Stimulated activated memory B cell treated with anti-CD40 and anti-IgM and Interleukin-4, amounts not matched to agents 10 μg/mL and 1 μg/mL and 100 μg/mL, for 72 hours (primary cell): ENCODE data around the gene CDCA4.
"Not testable (repeated sequence)": the region's sequence is repeated elsewhere in the genome, so short reads cannot be mapped to it uniquely, and the experiment has no call there.

Experiments
- ATAC-seq: fragments of 150-1000 bp; cut with Tn5 transposase; 2 replicates; pipeline ENCODE4 v1.10.0; 2021
- H3K27ac Mint-ChIP-seq: one replicate; pipeline ENCODE4 v1.8.0; 2022; ENCODE audit warnings: mild to moderate bottlenecking, mixed read lengths
- H3K27me3 Mint-ChIP-seq: one replicate; pipeline ENCODE4 v1.8.0; 2022; ENCODE audit warnings: mixed read lengths
- H3K36me3 Mint-ChIP-seq: one replicate; pipeline ENCODE4 v1.8.0; 2022; ENCODE audit warnings: mixed read lengths
- H3K4me1 Mint-ChIP-seq: one replicate; pipeline ENCODE4 v1.8.0; 2022; ENCODE audit warnings: mixed read lengths
- H3K4me3 Mint-ChIP-seq: one replicate; pipeline ENCODE4 v1.8.0; 2022; ENCODE audit warnings: mild to moderate bottlenecking, moderate library complexity, mixed read lengths
- H3K9me3 Mint-ChIP-seq: one replicate; pipeline ENCODE4 v1.8.0; 2022; ENCODE audit warnings: mixed read lengths

The CDCA4 gene

DNA sequence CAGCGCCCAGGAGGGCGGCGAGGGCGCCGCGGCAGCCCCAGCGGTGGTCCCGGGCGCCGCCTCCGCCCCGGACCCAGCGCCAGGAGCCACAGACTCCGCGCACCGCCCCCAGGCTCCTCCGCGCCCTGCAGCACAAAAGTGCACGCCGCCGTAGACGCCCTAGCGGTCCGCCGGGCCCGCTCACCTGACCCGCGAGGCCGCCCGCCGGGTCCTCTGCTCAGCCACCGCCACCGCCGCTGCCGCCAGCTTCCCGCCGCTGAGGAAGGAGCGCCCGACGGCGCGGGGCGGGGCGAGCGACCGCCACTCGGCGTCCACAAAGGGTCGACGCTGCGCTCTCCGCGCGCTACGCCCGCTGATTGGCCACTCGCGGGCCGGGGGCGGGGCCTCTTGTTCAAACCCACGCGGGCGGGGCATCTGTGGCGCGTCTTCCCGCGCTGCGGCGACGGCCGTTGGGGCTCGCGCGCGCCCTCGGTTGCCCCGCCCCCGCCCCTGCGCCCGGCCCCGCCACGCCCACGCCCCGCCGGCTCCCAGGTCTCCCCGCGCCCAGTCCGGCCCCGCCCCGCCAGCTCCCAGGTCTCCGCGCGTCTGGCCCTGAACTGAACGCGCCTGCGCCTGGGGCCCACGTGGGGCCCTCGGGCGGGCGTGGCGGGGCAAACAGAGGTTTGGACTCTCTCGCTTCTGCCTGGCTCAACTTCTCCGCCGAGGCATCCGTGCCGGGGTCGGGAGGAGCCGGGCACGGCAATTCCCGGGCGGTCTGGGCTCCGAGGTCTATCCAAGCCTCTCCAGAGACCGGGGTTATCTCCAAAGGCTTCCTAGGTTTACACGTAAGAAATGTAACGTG lies at the start of gene CDCA4:
CDCA4 (minus strand) TSS at position 269 of the 841 bp plus-strand sequence. CDS start 9,154 bp downstream, outside the sequence.
- Mint-ChIP-seq H3K9me3 (no peaks in the 10 kb centered on the region), H3K36me3 (peaks cover 16% of the 10 kb centered on the region), H3K27me3 (no peaks in the 10 kb centered on the region), H3K27ac (peak within 1 kb of the TSS; percentile 91), H3K4me1 (peaks cover 66% of the 10 kb centered on the region), H3K4me3 (peak within 1 kb of the TSS; percentile 88)
- peak; percentile 94 for ATAC-seq

GRCh38 chr14:105069871-105070759 lies 49.2 kb upstream of the CDCA4 start:
- Mint-ChIP-seq H3K4me1 (peaks cover 70% of the 10 kb centered on the region), H3K27me3 (no peaks in the 10 kb centered on the region), H3K27ac (peak overlapping the region; percentile 94), H3K36me3 (no peaks in the 10 kb centered on the region), H3K4me3 (peak overlapping the region; percentile 67), H3K9me3 (no peaks in the 10 kb centered on the region)
- ATAC-seq, result peak; percentile 71

- Mint-ChIP-seq H3K4me3 (peak overlapping the region; percentile 67), H3K36me3 (peaks cover 3% of the 10 kb centered on the region), H3K9me3 (no peaks in the 10 kb centered on the region), H3K4me1 (peaks cover 73% of the 10 kb centered on the region), H3K27ac (peak overlapping the region; percentile 94), H3K27me3 (no peaks in the 10 kb centered on the region)
- no peak for ATAC-seq
Measured at GRCh38 chr14:105069522-105069870, 48.6 kb upstream of the CDCA4 start.

GRCh38 chr14:105068818-105069217 lies 47.9 kb upstream of the CDCA4 start:
- Mint-ChIP-seq H3K27ac (peak overlapping the region; percentile 94), H3K4me3 (peak overlapping the region; percentile 46)
- no peak for ATAC-seq

GRCh38 chr14:105067969-105068301 lies 47.1 kb upstream of the CDCA4 start:
- Mint-ChIP-seq H3K27me3 (no peaks in the 10 kb centered on the region), H3K36me3 (peaks cover 11% of the 10 kb centered on the region), H3K4me3 (no peak overlapping the region), H3K9me3 (no peaks in the 10 kb centered on the region), H3K27ac (peak overlapping the region; percentile 94), H3K4me1 (peaks cover 89% of the 10 kb centered on the region)
- ATAC-seq, result no peak

More at GRCh38 chr14:105068818-105069217, 47.9 kb upstream of the CDCA4 start:
- no peaks in the 10 kb centered on the region for H3K9me3 Mint-ChIP-seq
- no peaks in the 10 kb centered on the region for H3K27me3 Mint-ChIP-seq
- H3K36me3 Mint-ChIP-seq, result peaks cover 10% of the 10 kb centered on the region
- H3K4me1 Mint-ChIP-seq, result peaks cover 80% of the 10 kb centered on the region

GRCh38 chr14:105067140-105067968 lies 46.5 kb upstream of the CDCA4 start:
- Mint-ChIP-seq H3K27ac (peak overlapping the region; percentile 94), H3K4me3 (peak overlapping the region; percentile 55), H3K36me3 (peaks cover 16% of the 10 kb centered on the region), H3K4me1 (peaks cover 90% of the 10 kb centered on the region), H3K27me3 (no peaks in the 10 kb centered on the region), H3K9me3 (no peaks in the 10 kb centered on the region)
- ATAC-seq, result no peak

DNA sequence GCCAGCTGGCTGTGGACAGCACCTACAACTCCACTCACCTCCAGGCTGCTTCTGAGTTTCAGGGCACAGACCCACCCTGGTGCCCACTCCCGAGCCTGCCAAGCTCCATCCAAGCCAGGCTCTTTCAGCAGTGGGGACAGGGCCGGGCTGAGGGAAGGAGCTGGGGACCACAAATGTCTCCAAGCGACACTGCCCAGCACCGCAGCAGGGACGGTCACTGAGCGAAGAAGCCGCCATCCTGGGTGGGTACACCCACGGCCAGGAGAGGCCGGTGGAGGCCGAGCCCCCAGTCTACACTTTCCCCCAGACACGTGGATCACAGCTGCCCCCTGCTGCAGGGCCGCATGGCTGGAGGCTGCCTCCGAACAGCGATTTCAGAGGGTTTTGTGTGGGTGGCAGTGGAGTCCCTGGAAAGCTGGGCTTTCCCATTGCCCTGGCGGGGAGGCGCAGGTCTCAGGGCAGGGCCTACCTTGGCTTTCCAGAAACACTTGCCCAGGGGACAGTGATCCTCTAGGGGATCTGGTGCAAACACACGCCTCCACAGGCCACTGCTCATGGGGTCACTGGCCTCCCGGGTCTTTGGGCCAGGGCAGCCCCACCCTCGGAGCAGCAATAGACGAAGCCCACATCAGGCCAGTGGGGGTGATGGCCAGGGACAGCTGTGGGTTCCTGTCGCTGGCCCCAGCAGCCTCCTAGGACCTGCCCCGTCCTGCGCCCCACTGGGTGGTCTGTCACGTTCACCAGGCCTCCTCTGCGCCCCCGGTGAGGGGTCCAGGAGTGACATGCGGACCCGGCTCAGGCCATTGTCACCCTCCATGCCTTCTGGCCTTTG lies 45.6 kb upstream of the CDCA4 start:
- Mint-ChIP-seq H3K27ac (peak overlapping the region; percentile 94), H3K27me3 (no peaks in the 10 kb centered on the region), H3K9me3 (no peaks in the 10 kb centered on the region), H3K4me1 (peaks cover 92% of the 10 kb centered on the region), H3K36me3 (peaks cover 16% of the 10 kb centered on the region), H3K4me3 (peak overlapping the region; percentile 96)
- ATAC-seq, result no peak

DNA sequence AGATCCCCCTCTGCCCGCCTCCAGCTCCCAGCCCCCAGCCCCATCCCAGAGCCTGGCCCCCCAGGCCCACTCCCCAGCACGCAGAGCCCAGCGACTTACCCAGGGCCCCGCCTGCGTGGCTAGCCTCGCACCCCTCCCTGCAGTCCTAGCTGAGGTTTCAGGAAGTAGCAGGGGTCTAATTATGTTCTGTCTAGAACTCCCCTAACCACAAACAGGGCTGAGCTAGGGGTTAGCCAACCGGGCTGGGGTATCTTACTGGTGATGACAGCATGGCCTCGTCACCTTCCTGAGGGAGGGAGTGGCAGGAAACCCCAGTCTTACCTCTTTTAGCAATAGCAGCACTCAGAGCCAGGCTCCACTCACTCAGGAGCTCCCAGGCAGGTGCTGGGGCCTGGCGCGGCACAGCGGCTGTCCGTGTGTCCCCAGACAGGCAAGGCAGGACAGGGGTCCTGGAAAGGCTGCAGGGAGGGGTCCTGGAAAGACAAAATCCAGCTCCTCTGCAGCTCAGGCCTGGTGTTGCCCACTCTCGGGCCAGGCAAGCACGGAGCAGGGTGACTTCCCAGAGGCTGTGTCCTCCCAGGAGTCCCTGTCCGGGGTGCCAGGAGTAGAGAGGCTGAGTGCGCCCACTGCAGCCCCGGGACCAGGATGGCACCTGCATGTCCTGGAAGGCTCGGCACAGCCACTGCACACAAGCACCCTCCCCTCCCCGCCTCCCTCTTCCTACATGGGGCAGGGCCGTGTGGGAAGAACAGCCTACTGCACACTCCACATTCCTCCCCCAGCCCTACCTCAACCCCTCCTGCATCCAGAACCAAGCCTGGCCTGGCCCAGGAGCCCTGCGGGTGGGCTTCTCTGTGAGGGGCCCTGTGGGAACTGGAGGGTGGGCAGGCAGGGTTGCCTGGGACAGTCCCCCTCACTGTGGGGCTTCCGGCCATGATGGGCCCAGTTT lies 44.7 kb upstream of the CDCA4 start, which contains the start of gene GPR132:
GPR132 (minus strand) TSS at position 151 of the 949 bp plus-strand sequence. CDS start 10,010 bp downstream, outside the sequence.
- peak within 1 kb of the TSS; percentile 96 for H3K4me3 Mint-ChIP-seq
- peaks cover 94% of the 10 kb centered on the region for H3K4me1 Mint-ChIP-seq
- H3K27ac Mint-ChIP-seq, result peak within 1 kb of the TSS; percentile 94
- no peaks in the 10 kb centered on the region for H3K9me3 Mint-ChIP-seq
- peaks cover 16% of the 10 kb centered on the region for H3K36me3 Mint-ChIP-seq
- ATAC-seq, result peak; percentile 82
- no peaks in the 10 kb centered on the region for H3K27me3 Mint-ChIP-seq

DNA sequence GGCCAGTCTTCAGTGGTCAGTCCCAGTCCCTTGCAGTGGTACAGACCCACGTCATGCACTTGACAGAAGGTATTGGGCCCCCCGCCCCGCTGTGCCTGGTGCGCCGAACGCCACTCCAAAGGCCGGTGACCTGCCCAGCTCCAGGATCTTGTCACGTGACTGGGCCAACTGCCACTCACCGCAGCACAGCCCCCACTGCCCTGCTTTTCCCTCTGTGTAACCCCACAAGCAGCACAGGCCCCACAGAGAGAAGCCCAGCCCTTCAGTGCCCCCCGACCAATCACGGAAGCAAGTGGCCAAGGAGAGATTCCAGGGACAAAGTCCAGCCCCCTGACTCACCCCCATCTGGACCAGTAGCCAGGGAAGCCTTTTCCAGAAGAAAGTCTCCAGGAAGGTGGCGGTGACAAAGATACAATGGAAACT lies 43.8 kb upstream of the CDCA4 start:
- peak; percentile 40 for ATAC-seq
- H3K27me3 Mint-ChIP-seq, result no peaks in the 10 kb centered on the region
- peaks cover 94% of the 10 kb centered on the region for H3K4me1 Mint-ChIP-seq
- peak overlapping the region; percentile 94 for H3K27ac Mint-ChIP-seq
- peak overlapping the region; percentile 96 for H3K4me3 Mint-ChIP-seq
- H3K36me3 Mint-ChIP-seq, result peaks cover 16% of the 10 kb centered on the region
- H3K9me3 Mint-ChIP-seq, result no peaks in the 10 kb centered on the region

DNA sequence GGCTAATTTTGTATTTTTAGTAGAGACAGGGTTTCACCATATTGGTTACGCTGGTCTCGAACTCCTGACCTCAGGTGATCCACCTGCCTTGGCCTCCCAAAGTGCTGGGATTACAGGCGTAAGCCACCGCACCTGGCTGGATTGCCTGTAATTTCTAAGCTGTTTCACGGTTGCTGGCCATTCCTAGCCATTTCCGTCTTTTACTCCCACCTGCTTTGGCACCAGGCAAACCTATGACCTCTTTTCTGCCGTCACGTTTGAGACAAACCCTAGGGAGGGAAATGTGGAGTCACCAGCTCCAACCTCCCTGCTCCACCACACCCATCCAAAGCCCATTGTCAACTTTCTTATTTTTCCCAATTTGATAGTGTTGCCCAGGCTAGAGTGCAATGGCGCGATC lies 43.1 kb upstream of the CDCA4 start:
- peak overlapping the region; percentile 94 for H3K27ac Mint-ChIP-seq
- peaks cover 16% of the 10 kb centered on the region for H3K36me3 Mint-ChIP-seq
- H3K27me3 Mint-ChIP-seq, result no peaks in the 10 kb centered on the region
- no peaks in the 10 kb centered on the region for H3K9me3 Mint-ChIP-seq
- H3K4me3 Mint-ChIP-seq, result peak overlapping the region; percentile 96
- no peak for ATAC-seq
- H3K4me1 Mint-ChIP-seq, result peaks cover 94% of the 10 kb centered on the region

DNA sequence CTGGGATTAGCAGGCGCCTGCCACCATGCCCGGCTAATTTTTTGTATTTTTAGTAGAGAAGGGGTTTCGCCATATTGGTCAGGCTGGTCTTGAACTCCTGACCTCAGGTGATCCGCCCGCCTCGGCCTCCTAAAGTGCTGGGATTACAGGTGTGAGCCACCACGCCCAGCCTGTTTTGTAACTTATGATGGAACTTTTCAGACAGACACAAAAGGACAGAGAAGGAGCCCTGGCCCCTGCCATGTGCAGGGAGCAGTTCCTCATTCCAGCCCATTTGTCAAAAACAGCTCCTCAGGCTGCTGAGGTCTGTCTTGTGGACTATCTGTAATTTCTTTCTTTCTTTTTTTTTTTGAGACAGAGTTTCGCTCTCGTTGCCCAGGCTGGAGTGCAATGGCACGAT lies 42.6 kb upstream of the CDCA4 start:
- Mint-ChIP-seq H3K4me3 (peak overlapping the region; percentile 96), H3K4me1 (peaks cover 94% of the 10 kb centered on the region), H3K36me3 (peaks cover 16% of the 10 kb centered on the region), H3K27ac (peak overlapping the region; percentile 94)
- H3K27me3 Mint-ChIP-seq, H3K9me3 Mint-ChIP-seq: not testable (repeated sequence)
- peak; percentile 34 for ATAC-seq

DNA sequence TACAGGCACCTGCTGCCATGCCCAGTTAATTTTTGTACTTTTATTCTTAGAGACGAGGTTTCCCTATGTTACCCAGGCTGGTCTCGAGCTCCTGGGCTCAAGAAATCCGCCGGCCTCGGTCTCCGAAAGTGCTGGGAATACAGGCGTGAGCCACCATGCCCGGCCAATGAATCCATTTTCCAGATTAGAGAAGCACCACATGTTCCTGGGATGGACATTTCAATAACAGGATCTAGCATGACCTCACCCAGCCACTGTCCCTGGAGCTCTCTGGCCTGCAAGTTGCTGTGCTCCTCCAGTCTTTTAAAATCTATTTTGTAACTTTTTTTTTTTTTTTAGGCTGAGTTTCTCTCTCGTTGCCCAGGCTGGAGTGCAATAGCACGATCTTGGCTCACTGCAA lies 42.2 kb upstream of the CDCA4 start:
- H3K4me3 Mint-ChIP-seq, result peak overlapping the region; percentile 96
- peak overlapping the region; percentile 94 for H3K27ac Mint-ChIP-seq
- H3K27me3 Mint-ChIP-seq, result no peaks in the 10 kb centered on the region
- no peak for ATAC-seq
- H3K9me3 Mint-ChIP-seq, result no peaks in the 10 kb centered on the region
- peaks cover 94% of the 10 kb centered on the region for H3K4me1 Mint-ChIP-seq
- peaks cover 16% of the 10 kb centered on the region for H3K36me3 Mint-ChIP-seq

- Mint-ChIP-seq H3K9me3 (no peaks in the 10 kb centered on the region), H3K4me3 (peak overlapping the region; percentile 96), H3K27ac (peak overlapping the region; percentile 94), H3K4me1 (peaks cover 84% of the 10 kb centered on the region), H3K27me3 (no peaks in the 10 kb centered on the region), H3K36me3 (peaks cover 18% of the 10 kb centered on the region)
- ATAC-seq, result no peak
Measured at GRCh38 chr14:105062048-105062433, 41.2 kb upstream of the CDCA4 start.
